ENCODE data around the gene ALS2. TPM values are rescaled to one million over a fixed set of nuclear protein-coding genes. Genes with fewer than 3 reads are reported as not detected.

Gene ALS2
- total and polyA plus RNA-seq, 9 donors, result 6.1 to 18.5 (median 15.0) TPM

DNA sequence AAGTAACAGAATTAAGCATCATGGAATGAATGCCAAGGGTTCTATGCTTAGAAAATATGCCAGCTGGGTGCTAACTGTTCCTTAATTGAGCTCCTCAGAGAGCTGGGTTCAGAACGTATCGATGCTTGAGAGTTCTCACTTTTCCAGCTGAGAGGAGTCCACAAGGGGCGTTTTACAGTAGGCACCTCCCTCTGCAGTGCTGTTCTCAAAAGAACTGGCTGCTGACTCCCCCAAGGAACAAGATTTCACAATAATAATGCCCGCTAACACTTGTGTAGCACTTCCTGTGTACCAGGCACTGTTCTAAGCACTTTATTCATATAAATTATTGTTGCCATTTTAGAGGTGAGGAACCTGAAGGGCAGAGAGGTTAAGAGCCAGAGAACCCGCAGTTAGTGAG is 119.4 kb downstream of the ALS2 start:
- intact Hi-C loops (cut with DNase I), result no loop called here
- Histone ChIP-seq H3K27me3 (no peaks in the 10 kb centered on the region), H3K27ac (no peak overlapping the region), H3K4me3 (no peak overlapping the region), H3K4me1 (ENCODE audit: insufficient read depth) (no peaks in the 10 kb centered on the region), H3K36me3 (no peaks in the 10 kb centered on the region), H3K9me3 (no peaks in the 10 kb centered on the region)
- no peak for TF ChIP-seq POLR2A (IDR thresholded peaks at IDR 0.05)
- no peak for TF ChIP-seq CTCF (IDR thresholded peaks at IDR 0.05)
- no peak for TF ChIP-seq EP300 (IDR thresholded peaks at IDR 0.05)
- WGBS, 3 donors, result 51 to 58% (median 51%) methylated on average over 5 of the region's 5 CpGs
- no peak for DNase-seq

DNA sequence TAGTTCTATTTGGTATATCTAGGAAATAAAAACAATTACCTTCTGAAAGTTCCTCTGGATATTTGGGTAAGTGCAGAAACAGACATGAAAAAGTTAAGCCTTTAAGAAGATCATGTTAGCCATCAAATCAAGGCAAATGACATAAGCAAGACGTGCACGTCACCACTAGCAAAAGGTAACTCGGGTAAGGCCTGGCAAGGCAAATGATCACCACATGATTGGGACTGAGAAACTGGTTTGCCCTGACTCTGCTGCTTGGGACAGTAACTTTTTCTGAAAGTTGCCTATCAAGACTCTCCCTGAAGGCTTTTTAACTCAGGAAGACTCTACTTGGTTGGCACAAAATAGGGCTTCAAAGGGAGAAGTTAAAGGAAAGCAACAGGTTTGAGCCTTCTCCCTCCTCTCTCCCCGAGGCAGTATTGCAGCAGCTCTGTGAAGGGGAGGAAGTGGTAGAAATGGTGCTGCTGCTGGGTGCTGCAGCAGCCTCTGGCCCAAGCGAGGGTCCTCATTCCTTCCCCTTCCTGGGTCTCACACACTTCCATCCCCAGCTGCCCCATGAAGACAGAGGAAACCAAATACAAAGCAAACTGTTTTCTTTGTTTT is 120.3 kb downstream of the ALS2 start:
- no peaks in the 10 kb centered on the region for H3K27me3 ChIP-seq
- H3K36me3 ChIP-seq, result no peaks in the 10 kb centered on the region
- WGBS, 3 donors, result 65 to 67% (median 66%) methylated on average over 5 of the region's 5 CpGs
- H3K27ac ChIP-seq, result no peak overlapping the region
- no peak overlapping the region for H3K4me3 ChIP-seq
- no peak for DNase-seq
- intact Hi-C loops (cut with DNase I), result no loop called here
- no peaks in the 10 kb centered on the region for H3K4me1 ChIP-seq (ENCODE audit: insufficient read depth)
- TF ChIP-seq EP300 (IDR thresholded peaks at IDR 0.05) (no peak), CTCF (IDR thresholded peaks at IDR 0.05) (no peak), POLR2A (IDR thresholded peaks at IDR 0.05) (no peak)
- H3K9me3 ChIP-seq, result no peaks in the 10 kb centered on the region

GRCh38 chr2:201656740-201657139 is 124.0 kb downstream of the ALS2 start:
- WGBS, 3 donors, result 73 to 81% (median 77%) methylated on average over 5 of the region's 5 CpGs
- TF ChIP-seq POLR2A (IDR thresholded peaks at IDR 0.05) (no peak), EP300 (IDR thresholded peaks at IDR 0.05) (no peak), CTCF (IDR thresholded peaks at IDR 0.05) (no peak)
- no peak for DNase-seq
- intact Hi-C loops (cut with DNase I), result no loop called here
- no peak overlapping the region for H3K27ac ChIP-seq
- no peak overlapping the region for H3K4me3 ChIP-seq
- no peaks in the 10 kb centered on the region for H3K4me1 ChIP-seq (ENCODE audit: insufficient read depth)
- no peaks in the 10 kb centered on the region for H3K27me3 ChIP-seq
- H3K9me3 ChIP-seq, result no peaks in the 10 kb centered on the region
- no peaks in the 10 kb centered on the region for H3K36me3 ChIP-seq

DNA sequence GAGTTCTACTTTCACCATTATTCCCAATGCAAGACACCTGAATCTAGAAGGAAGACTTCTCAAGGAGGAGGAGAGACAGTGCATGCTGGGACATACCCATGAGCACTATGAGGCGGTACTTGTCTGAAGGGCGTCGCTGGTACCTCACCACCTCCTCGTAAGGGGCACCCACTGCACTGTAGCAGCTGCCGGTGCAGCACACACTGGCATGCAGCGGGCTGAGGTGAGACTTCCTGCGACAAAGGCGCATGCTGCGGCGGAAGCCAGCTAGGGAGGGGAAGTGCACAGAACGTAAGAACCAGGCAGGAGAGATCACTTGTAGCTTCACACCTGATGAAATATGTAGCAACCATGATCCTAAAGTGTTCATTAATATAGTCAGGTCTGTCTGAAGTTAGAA is 124.6 kb downstream of the ALS2 start:
- WGBS, 3 donors, result 92 to 93% (median 93%) methylated on average over 11 of the region's 11 CpGs

More for the DNA sequence above, 124.6 kb downstream of the ALS2 start:
- Histone ChIP-seq H3K4me3 (no peak overlapping the region), H3K9me3 (no peaks in the 10 kb centered on the region), H3K4me1 (ENCODE audit: insufficient read depth) (no peaks in the 10 kb centered on the region), H3K36me3 (no peaks in the 10 kb centered on the region), H3K27me3 (no peaks in the 10 kb centered on the region), H3K27ac (no peak overlapping the region)
- TF ChIP-seq EP300 (IDR thresholded peaks at IDR 0.05) (no peak), CTCF (IDR thresholded peaks at IDR 0.05) (no peak), POLR2A (IDR thresholded peaks at IDR 0.05) (no peak)
- intact Hi-C loops (cut with DNase I), result no loop called here
- no peak for DNase-seq

Measured in ovary (tissue), 9 donors.